Stimulated activated CD4-positive, alpha-beta T cell treated with anti-CD3 and anti-CD28 coated beads, Interleukin-15, amount 100 ng/mL, for 48 hours (primary cell): Measurements from ENCODE around the gene GAMT.

ENCODE experiments used
- DNase-seq, 2 donors: peaks; one replicate each; pipeline ENCODE4 v3.0.0-alpha.2; 2020; ENCODE audit warnings: low read depth in 2 of 2

The GAMT gene

DNA sequence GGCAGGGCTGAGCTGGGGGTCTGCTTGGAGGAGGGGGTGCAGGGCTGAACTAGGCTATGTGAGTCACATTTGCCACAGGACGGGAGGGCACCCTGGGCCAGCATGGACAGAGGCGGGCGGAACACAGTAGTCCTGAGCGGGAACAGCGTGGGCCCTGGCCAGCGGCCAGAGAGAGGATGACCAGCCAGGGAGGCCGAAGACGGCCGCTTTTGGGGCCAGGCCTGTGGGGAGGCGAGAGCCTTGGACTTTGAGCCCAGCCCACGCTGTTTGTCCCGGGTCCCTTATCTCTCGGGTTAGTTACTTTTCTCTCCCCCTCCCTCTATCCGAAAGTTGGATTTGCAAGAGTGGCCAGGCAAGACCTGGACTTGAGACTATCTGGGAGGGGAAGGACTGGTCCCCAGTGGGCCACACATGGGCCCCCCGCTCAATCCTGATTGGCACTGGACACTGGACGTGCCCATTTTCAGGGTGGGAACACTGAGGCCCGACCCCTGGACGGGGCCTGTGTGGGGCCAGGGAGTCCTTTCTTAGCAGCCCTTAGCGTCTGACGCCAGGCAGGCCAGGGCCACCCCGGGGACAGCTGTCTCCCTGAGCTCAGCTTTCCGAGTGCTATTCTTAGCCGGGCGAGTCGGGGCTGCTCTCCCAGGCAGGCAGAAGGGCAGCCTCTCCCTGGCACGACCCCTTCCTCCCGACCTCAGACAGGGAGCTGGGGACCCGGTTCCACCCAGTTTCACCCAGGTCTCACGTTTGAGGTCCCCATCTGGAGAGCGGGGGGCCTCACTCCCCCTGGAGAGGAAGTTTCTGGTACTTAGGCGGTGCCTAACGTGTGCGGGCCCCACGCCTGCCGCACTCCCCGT lies 833 bp downstream of the GAMT start:
- DNase-seq = no peak

- DNase-seq = no peak
These were observed 1.6 kb downstream of the GAMT start for GRCh38 chr19:1399745-1400144.

GRCh38 chr19:1399079-1399478 lies 2.3 kb downstream of the GAMT start:
- no peak for DNase-seq

DNA sequence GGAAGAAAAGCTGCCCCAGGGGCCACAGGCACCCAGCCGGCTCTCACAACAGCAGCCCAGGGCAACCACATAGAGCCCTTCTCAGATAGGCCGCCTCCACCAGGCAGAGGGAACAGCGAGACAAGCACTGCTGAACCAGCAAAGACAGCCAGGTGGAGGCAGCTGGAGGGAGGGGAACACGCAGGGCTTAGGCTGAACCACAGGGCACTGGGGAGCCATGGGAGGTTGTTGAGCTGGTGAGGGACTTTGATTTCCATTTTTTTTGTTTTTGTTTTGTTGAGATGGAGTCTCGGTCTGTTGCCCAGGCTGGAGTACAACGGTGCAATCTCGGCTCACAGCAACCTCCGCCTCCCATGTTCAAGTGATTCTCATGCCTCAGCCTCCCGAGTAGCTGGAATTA lies 3.5 kb downstream of the GAMT start:
- no peak for DNase-seq

DNA sequence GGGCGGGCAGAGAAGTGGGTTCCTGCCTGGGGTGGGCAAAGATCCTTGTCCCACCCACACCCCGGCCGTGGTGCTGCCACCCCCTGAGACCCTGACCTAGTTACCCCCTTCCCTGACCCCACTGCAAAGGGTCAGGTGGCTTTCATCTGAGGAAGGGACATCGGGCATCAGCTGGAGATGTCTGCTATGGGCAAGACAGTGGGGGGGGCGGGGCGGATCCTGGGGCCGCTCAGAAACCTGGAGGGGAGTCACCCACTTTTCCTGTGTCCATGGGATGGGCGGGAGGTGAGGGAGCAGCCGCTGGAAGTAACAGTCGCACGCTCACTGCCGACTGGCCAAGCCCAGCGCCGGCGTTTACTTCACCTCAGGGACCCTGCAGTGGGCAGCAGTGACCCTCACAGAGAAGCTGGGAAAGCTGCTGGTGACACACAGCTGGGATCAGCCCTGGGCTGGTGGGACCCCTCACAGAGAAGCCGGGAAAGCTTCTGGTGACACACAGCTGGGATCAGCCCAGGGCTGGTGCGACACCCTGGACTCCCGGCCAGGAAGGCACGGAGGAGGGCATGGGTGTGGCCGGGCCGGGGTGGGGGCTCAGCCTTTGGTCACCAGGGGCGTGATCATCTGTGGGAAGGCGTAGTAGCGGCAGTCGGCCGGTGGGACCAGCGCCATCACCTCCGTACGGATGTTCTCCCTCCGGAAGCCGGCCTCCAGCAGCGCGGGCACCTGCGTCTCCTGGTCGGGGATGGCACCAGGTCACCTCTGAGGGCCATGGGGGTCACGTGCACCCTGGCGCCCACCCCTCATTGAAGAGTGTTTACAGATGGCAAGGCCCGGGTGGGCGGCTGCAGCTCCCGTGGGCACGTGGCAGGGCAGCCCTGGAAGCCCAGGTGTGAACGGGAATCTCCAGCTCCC lies 4.3 kb downstream of the GAMT start:
- no peak for DNase-seq

DNA sequence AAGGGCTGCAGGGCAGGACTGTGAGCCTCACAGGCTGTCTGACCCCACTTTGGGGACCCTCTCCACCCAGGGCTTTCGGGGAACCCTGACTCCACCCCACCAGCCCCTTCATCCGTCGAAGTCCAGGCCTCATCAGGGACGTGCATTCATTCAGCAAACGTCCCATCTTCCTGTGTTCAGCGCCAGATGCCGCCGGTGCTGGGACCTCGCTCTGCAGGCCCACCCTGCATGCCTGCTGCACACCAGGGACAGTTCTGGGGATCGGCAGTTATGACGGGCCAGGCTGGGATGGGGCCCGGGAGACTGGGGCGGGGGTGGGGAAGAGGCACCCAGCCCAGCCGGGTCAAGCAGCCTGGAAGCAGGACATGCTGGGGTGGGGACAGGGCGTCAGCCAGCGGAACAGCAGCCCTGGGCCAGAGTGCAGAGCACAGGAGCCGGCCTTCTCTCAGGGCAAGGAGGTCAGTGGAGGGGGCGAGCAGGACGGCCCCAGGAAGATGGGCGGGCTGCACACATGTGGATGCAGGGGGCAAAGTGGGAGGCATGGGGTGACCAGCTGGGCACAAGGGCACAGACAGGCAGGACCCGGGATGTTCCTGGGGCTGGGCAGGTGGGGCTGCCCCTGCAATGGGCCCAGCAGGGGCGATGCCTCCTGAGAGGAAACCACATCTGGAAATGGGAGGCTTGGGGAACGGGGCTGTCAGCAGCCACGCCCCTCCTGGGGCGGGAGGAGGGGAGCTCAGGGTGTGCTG lies 5.1 kb downstream of the GAMT start:
- no peak for DNase-seq

DNA sequence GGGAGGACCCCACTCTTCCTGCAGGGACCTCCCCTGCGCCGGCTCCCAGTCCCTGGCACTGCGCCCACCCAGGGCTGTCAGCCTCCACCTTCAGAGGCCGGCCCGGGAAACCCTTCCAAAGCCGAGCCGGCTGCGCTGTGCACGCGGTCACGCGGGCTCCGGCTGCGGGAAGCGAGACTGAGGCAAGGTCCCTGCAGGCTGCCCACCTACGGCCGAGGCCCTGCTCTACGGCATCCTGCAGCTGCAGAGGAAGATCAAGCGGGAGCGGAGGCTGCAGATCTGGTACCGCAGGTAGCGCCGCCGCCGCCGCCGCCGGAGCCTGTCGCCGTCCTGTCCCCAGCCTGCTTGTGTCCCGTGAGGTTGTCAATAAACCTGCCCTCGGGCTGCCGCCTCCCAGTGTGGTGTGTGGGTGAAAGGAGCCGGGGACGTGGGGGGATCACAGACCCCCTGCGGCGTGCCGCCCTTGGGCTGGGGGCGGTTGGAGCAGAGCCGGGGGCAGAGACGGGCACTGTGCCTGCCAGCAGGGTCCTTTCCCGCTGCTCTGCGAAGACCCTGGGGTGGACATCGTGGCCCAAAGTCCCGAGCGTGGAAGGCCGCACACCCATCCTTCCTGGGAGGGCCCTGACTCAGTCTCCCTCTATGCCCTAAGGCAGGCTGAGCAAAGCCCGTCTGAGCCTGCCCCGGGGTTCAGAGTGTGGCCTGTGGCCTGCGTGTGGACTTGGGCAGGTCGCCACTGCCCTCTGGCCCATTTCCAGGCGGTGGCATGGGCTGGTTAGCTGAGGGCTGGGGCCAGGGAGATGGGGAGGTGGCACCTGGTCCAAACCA lies 5.9 kb downstream of the GAMT start:
- no peak for DNase-seq

DNA sequence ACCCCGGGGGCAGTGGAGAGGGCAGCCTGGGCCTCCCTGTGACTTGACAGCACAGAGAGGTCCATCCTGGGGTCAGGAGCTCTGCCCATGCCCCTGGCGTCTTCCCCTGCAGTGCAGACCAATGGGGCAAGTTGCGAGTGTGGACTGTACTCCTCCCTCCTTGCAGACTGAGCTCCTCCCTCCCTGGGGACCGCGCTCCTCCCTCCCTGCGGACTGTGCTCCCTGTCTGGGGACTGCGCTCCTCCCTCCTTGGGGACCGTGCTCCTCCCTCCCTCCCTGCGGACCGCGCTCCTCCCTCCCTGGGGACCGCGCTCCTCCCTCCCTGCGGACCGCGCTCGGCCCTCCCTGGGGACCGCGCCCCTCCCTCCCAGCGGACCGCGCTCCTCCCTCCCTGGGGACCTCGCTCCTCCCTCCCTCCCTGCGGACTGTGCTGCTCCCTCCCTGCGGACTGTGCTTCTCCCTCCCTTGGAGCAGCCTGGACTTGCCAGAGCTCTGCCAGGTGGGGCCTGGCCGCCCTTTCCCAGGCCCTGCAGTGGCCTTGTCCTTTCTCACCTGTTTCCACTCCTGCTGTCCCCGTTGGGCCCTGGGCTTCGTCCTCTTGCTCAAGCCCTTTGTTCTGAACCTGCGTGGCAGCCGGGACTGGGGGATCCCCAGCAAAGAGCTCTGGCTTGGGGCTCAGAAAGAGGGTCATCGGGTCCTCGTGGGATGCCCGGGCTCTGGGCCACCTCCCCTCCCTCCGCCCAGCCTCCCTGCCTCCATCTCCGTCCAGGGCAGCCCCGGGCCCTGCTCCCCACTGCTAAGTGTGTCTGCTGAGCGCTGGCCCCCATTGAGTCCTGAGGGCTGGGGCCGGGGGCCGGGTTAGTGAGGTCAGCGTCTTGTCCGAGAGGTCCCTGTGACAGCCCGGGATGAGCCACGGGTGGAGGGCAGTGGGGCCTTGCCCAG lies 6.8 kb downstream of the GAMT start:
- DNase-seq = no peak

DNA sequence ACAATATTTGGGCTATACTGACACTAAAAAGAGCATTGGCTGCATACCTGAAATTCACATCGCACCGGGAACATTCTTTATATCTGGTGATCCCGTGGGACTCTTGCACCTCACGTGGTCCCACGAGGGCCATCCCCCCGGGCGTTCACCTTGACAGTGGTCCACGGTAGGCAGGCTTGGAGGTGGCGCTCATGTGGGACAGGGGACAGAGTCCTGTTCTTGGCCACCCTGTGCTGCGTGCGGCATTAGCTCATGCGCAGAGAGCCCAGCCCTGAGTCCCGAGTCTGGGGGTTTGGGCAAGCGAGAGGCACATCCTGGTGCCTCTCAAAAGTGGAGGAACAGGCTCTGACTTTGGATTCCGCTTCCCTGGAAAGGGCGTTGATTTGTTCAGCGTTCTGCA lies 7.5 kb downstream of the GAMT start:
- no peak for DNase-seq

DNA sequence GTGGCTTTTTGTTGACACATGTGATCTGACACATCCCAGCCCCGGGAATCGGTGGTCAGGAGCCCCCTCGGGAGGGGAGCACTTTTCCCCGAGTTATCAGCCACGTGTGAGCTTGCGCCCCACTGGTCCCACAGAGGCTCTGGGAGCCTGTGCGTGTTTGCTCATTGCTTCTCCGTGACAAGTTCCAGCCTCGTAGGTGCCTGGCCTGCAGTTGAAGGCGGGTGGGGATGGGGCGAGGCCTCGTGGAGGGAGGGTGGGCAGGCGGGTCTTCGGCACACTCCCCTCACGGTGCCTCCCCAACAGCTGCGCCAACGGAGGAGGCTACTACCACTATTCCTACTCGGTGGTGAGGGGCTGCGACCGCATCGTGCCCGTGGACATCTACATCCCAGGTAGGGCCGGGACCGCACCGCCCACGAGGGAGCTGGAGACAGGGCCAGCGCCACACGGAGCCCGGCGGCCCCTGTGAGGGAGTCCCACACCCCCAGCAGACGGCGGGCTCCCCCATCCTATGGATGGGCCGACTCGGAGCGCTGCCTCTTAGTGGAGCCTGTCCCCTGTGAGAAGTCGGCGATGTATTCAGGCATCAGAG lies 8.3 kb downstream of the GAMT start:
- no peak for DNase-seq

DNA sequence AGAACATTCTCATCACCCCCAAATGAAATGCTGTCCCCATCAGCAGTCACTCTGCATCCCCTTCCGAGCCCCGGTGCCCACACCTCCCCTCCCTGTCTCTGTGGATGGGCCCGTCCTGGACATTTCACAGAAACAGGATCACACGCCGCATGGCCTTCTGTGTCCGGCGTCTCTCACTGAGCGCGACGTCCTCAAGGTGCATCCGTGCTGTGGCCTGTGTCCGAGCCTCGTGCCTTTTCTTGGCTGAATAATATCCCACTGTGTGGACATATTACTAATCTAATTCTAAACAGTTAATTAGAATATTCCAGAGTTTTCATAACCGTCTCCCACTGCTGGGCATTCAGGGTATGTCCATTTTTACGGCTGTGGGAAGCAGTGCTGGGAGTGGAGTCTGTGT lies 8.9 kb downstream of the GAMT start:
- no peak for DNase-seq

DNA sequence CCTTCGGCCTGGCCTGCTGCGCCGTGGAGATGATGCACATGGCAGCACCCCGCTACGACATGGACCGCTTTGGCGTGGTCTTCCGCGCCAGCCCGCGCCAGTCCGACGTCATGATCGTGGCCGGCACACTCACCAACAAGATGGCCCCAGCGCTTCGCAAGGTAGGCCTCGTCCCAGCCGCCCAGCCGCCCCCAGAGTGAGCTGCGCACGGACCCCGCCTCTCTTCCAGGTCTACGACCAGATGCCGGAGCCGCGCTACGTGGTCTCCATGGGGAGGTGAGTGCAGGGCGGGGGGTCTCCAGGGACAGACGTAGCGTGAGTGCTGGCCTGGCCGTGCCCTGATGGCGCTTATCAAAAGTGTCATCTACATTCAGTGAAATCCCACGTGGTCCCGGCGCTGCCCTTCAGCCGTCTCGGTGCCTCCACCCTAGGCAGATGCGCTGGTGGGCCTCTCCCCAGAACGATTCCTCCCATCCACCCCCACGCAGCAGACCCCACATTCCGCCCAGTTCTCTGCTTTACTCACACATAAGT lies 10.4 kb downstream of the GAMT start:
- DNase-seq = no peak

DNA sequence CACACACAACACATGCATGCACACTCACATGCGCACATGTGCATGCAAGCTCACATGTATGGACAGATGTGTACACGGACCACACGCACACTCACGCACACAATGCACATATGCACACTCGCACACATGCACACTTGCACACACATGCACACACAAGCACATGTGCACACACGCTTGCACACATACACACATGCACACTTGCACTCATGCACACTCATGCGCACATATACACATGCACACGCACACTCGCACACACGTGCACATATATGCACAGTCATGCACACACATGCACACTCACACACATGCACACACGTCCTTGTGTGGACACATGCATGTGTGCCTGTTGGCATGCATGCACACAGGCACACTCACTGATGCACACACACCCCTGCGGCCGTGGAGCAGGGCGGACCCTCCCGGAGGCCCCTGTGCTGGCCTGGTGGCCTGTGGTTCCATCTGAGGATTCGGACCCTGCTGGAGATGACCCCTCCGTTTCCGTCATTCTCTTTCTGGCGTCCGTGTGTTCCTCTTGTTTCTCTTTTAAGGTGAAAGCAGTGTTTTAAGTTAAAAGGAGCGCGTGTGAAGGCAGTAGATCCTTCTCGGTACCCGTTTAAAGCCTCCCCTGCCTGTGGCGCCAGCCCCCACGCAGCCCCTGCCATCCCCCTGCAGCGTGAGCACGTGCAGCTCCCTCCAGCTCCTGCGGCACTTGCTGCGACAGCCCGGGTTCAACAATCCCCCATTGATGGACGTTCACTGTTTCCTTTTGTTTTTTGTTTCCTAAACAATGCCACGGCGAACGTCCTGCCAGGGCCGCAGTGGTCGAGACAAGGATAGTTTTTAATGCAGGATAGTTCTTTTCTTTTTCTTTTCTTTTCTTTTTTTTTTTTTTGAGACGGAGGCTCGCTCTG lies 12.1 kb downstream of the GAMT start:
- no peak for DNase-seq

- DNase-seq = no peak
These were observed 12.7 kb downstream of the GAMT start for GRCh38 chr19:1388637-1389026.

DNA sequence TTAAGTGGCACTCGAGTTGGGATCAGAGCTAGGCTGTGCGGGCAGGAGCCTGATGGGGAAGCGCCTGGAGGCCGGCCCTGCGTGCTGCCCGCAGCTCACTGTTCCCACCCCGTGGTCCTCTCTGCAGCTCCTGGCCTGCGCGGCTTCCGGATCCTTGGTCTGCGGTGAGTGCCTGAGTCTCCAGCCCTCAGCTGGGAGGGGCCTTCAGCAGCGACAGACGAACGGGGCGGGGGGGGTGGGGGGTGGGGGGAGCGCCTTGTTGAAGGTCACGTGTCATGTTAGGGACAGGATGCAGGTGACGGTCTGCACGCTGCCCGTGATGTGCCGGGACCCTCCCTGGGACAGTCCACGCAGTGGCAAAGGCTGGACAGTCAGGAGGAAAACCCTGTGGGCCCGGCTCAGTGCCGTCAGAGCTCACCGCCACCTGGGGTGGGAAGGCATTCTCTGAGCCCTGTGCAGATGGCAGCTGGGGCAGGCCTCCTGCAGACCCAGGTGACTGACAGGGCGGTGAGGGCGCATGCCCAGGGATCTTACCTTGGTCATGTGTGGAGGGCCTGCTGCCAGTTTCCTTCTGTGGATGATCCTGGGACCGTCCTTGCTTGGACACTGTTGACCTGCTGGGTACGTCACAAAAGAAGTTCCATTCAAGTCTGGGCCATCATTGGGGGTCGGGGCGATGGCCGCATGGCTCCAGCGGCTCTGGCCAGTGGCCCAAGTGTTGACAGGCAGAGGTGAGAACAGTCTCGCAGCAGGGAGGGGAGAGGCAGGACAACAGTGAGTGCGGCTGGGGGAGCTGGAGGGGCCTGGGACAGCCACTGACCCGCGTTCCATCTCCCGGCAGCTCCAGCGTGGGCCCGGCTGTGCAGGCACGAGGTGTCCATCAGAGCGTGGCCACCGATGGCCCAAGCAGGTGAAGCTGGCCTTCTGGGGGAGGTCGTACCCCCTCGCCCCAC lies 13.4 kb downstream of the GAMT start:
- no peak for DNase-seq

DNA sequence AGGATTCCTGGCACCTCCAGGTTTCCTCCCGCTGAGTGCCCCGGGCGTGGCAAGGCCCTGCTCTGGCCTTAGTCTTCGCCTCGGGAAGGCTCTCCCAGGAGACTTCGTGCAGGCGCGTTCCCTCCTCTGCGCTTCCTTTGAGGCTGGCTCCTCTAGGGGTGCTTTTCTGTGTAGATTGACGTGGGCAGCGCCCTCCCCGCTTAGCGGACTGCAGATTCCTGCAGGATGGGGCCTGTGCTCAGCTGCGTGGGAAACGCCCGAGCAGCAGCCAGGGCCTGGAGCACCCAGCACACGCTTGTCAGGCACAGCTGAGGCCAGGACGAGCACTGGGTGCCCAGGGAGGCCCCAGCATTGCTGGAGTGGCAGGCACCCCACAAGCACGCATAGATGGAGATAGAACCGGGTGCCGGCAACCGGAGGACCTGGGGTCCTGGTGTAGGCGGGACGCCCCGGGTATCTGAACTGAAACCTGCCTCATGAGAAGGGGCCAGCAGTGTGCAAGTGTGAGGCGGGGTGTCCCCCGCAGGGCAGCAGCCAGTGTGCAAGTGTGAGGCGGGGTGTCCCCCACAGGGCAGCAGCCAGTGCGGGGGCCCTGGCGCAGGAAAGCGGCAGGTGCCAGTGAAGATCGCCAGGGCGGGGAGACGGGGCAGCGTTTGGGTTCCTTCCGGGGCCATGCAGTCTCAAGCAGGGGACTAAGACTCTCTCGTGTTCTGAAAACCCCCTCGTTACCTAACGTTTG lies 14.2 kb downstream of the GAMT start:
- no peak for DNase-seq

DNA sequence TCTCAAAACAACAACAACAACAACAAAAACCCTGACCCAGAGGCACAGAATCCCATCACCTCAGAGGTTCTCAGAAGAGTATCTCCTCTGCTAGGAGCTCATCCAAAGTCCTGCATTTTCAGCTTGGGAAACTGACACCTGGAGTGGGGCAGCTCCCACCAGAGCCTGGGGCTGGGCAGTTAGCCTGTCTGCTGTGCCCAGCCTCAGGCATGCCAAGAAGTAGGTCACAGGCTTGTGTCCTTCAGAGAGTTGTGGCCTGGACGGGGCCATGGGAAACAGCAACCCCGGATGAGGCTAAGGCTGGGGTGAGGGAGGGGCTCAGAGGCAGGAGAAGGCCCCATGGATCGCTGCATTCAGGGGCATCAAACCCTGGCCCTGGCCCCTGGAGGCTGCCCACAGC lies 15.5 kb downstream of the GAMT start:
- DNase-seq = no peak
